PC-9 (cell line): Measurements from ENCODE around the gene TMEM52.

Experiments
- EZH2 ChIP-seq: fragments of 200-600 bp; sonication (generic); IDR thresholded peaks from 2 replicates; pipeline ENCODE4 v1.8.0; 2017; ENCODE audit warnings: antibody characterized with exemption, low read depth
- TF ChIP-seq, protein P1 (sequence below): fragments of 200-600 bp; sonication (generic); conservative IDR thresholded peaks from 2 replicates; pipeline ENCODE4 v1.6.1; 2017; ENCODE audit warnings: mixed run types, antibody characterized with exemption, mild to moderate bottlenecking, moderate library complexity

DNA sequence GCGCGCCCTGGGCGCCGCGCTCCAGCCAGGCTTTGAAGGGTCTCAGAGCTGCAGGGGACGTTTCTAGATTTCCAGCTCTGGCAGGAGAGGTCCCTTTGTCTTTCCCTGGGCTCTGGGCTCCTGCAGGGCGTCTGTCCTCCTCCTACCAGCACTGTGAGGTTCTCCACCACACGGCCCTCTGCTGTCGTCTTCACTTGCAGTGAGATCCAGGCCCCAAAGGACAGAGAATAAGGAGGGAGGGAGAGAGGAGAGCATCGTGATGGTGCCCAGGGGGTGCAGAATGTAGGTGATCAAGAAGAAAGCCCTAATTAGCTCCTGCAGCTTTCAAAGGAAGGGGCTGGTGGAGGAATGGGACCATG lies 24.0 kb downstream of the TMEM52 start:
- TF ChIP-seq, protein P1, sequence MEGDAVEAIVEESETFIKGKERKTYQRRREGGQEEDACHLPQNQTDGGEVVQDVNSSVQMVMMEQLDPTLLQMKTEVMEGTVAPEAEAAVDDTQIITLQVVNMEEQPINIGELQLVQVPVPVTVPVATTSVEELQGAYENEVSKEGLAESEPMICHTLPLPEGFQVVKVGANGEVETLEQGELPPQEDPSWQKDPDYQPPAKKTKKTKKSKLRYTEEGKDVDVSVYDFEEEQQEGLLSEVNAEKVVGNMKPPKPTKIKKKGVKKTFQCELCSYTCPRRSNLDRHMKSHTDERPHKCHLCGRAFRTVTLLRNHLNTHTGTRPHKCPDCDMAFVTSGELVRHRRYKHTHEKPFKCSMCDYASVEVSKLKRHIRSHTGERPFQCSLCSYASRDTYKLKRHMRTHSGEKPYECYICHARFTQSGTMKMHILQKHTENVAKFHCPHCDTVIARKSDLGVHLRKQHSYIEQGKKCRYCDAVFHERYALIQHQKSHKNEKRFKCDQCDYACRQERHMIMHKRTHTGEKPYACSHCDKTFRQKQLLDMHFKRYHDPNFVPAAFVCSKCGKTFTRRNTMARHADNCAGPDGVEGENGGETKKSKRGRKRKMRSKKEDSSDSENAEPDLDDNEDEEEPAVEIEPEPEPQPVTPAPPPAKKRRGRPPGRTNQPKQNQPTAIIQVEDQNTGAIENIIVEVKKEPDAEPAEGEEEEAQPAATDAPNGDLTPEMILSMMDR = no peak
- no peak for TF ChIP-seq EZH2
